MCF 10A (cell line): ENCODE results near the gene TRMT61A. TPM values are rescaled to one million over a fixed set of nuclear protein-coding genes. Genes with fewer than 3 reads are reported as not detected.

Experiments used
- BruUV-seq: library from RNA; stranded (reverse); fragments of 400-500 nt; replicated peaks from 2 replicates; lab custom pipeline; 2021; lab: Mats Ljungman, UMichigan
- CTCF ChIA-PET: fragments of 300-600 bp; sonication (Branson Sonifier 250); formaldehyde crosslinking; extraction: SDS; loops from one replicate; lab custom pipeline; 2021; ENCODE audit warnings: antibody characterized with exemption, inconsistent platforms; lab: Yijun Ruan, JAX
- POLR2A ChIA-PET: fragments of 300-600, 350-650 bp; sonication (Branson Sonifier 250); formaldehyde crosslinking; extraction: SDS; loops from one replicate; lab custom pipeline; 2020; ENCODE audit warnings: antibody characterized with exemption, inconsistent platforms; lab: Yijun Ruan, JAX
- DNase-seq: peaks from one replicate; pipeline ENCODE4 v3.0.0-alpha.2; 2018; ENCODE audit not compliant: unreplicated experiment
- H3K27ac Mint-ChIP-seq: one replicate; pipeline ENCODE4 v1.8.0; 2022; ENCODE audit warnings: mild to moderate bottlenecking, low read depth, mixed read lengths; ENCODE audit not compliant: unreplicated experiment
- H3K27me3 Mint-ChIP-seq: one replicate; pipeline ENCODE4 v1.8.0; 2022; ENCODE audit warnings: mixed read lengths; ENCODE audit not compliant: insufficient read depth, unreplicated experiment
- H3K36me3 Mint-ChIP-seq: one replicate; pipeline ENCODE4 v1.8.0; 2022; ENCODE audit warnings: mild to moderate bottlenecking, moderate library complexity, mixed read lengths; ENCODE audit not compliant: insufficient read depth, unreplicated experiment
- H3K4me1 Mint-ChIP-seq: one replicate; pipeline ENCODE4 v1.8.0; 2022; ENCODE audit warnings: mixed read lengths; ENCODE audit not compliant: insufficient read depth, unreplicated experiment
- H3K4me3 Mint-ChIP-seq: one replicate; pipeline ENCODE4 v1.8.0; 2022; ENCODE audit warnings: mild to moderate bottlenecking, moderate library complexity, mixed read lengths; ENCODE audit not compliant: unreplicated experiment
- H3K9me3 Mint-ChIP-seq: one replicate; pipeline ENCODE4 v1.8.0; 2022; ENCODE audit warnings: mixed read lengths; ENCODE audit not compliant: unreplicated experiment
- CTCF ChIP-seq: fragments of 200-600 bp; IDR thresholded peaks from one replicate; pipeline ENCODE4 v1.8.0; 2022; ENCODE audit warnings: antibody characterized with exemption, mild to moderate bottlenecking; ENCODE audit not compliant: unreplicated experiment
- intact Hi-C: fragments of 100-400 bp; cut with micrococcal nuclease; formaldehyde crosslinking; loops from 2 replicates; pipeline ENCODE4 v1.14.1; 2022
- total RNA-seq: library from RNA; stranded (reverse); gene quantifications from 2 replicates; pipeline ENCODE4 v1.2.3, GENCODE V29; 2022

The TRMT61A gene
- total RNA-seq, 1 experiment from 2014 or later = 15.8 TPM

- H3K9me3 Mint-ChIP-seq = no peaks in the 10 kb centered on the region
- BruUV-seq = no TSS peak
- H3K27me3 Mint-ChIP-seq = no peaks in the 10 kb centered on the region
- H3K4me3 Mint-ChIP-seq = peak overlapping the region; percentile 90
- peaks cover 8% of the 10 kb centered on the region for H3K4me1 Mint-ChIP-seq
- POLR2A ChIA-PET = interaction anchor here (2.1 to 4.2 kb wide), 7 partner anchors 8 to 32 kb away, joined by 14 to 61 read pairs (median 21); partner anchors contain the start of genes BAG5 and COA8
- intact Hi-C loops = no loop called here
- no peak for DNase-seq
- H3K27ac Mint-ChIP-seq = no peak overlapping the region
- H3K36me3 Mint-ChIP-seq = peaks cover 25% of the 10 kb centered on the region
- TF ChIP-seq CTCF = no peak
- CTCF ChIA-PET = interaction anchor here (0.6 to 5.5 kb wide), 7 partner anchors 9 to 470 kb away, joined by 3 to 34 read pairs (median 3); no protein-coding TSS in a partner anchor
Observed at GRCh38 chr14:103530390-103530789, 1.4 kb downstream of the TRMT61A start.

- CTCF ChIA-PET = interaction anchor here (0.6 to 5.5 kb wide), 5 partner anchors 9 to 469 kb away, joined by 3 to 34 read pairs (median 3); no protein-coding TSS in a partner anchor
- no peak overlapping the region for H3K27ac Mint-ChIP-seq
- BruUV-seq = no TSS peak
Observed at GRCh38 chr14:103530831-103531230, 1.8 kb downstream of the TRMT61A start.

GRCh38 chr14:103531421-103532215, 2.6 kb downstream of the TRMT61A start:
- DNase-seq = no peak
- Mint-ChIP-seq H3K4me3 (no peak overlapping the region), H3K36me3 (peaks cover 22% of the 10 kb centered on the region), H3K27ac (no peak overlapping the region), H3K27me3 (no peaks in the 10 kb centered on the region), H3K9me3 (no peaks in the 10 kb centered on the region), H3K4me1 (peaks cover 8% of the 10 kb centered on the region)
- intact Hi-C loops = no loop called here
- no peak for TF ChIP-seq CTCF
- CTCF ChIA-PET = interaction anchor here (0.7 to 5.5 kb wide), 4 partner anchors 9 to 16 kb away, joined by 3 to 34 read pairs (median 6); no protein-coding TSS in a partner anchor
- POLR2A ChIA-PET = interaction anchor here (3.6 to 3.8 kb wide), 2 partner anchors 21 to 27 kb away, joined by 14 to 19 read pairs; no protein-coding TSS in a partner anchor
- no TSS peak for BruUV-seq

More at GRCh38 chr14:103530831-103531230, 1.8 kb downstream of the TRMT61A start:
- POLR2A ChIA-PET = interaction anchor here (3.6 to 3.8 kb wide), 3 partner anchors 10 to 27 kb away, joined by 14 to 61 read pairs (median 19); no protein-coding TSS in a partner anchor
- Mint-ChIP-seq H3K4me3 (no peak overlapping the region), H3K36me3 (peaks cover 25% of the 10 kb centered on the region), H3K9me3 (no peaks in the 10 kb centered on the region), H3K27me3 (no peaks in the 10 kb centered on the region), H3K4me1 (peaks cover 8% of the 10 kb centered on the region)
- intact Hi-C loops = no loop called here
- no peak for DNase-seq
- TF ChIP-seq CTCF = no peak
